H1 (cell line): ENCODE results near the gene ALK. TPM values are rescaled to one million over a fixed set of nuclear protein-coding genes. Genes with fewer than 3 reads are reported as not detected.

ENCODE experiments used
- CTCF ChIP-seq, 3 experiments: IDR thresholded peaks; 1 replicate in 2 of 3; 2 replicates in 1 of 3; pipeline versions ENCODE4 v1.5.1 to v1.6.1; 2011; ENCODE audit warnings: low read length in 3 of 3, mild to moderate bottlenecking in 3 of 3, inconsistent platforms in 2 of 3, low read depth in 1 of 3, moderate library complexity in 1 of 3; ENCODE audit not compliant: insufficient read depth in 1 of 3; ENCODE audit errors: control extremely low read depth in 1 of 3
- POU5F1 ChIP-seq: IDR thresholded peaks from 2 replicates; pipeline ENCODE4 v1.6.1; 2011; ENCODE audit warnings: low read depth, mild to moderate bottlenecking, low read length, moderate library complexity
- polyA plus RNA-seq, 7 experiments: library from polyadenylated mRNA; depleted of rRNA in 3 of 7; stranded (reverse) in 5 of 7; unstranded in 2 of 7; fragments of >200 nt in 5 of 7; fragments of 200-250 nt in 2 of 7; gene quantifications; 1 replicate in 5 of 7; 2 replicates in 1 of 7; 4 replicates in 1 of 7; pipeline versions ENCODE4 v1.2.1 to v1.2.3, GENCODE V29; 2011 to 2013; ENCODE audit warnings: missing spikeins in 2 of 7, mixed read lengths in 2 of 7
- total RNA-seq: library from RNA; stranded (reverse); fragmentation: NEBNext Ultra II Directional; extraction: Animal tissue kit (Norgen Biotek cat#: 25700); gene quantifications from 2 replicates; pipeline ENCODE4 v1.2.1, GENCODE V29; 2021

The ALK gene
- total and polyA plus RNA-seq, 2 of the 8 experiments (the other 6 are each of a cell fraction or from before 2014, with no cell fraction given) = 0.02 to 0.09 TPM

GRCh38 chr2:29477186-29477585 lies 444.2 kb downstream of the ALK start (continued):
- no peak for TF ChIP-seq CTCF (IDR thresholded peaks at IDR 0.05; ENCODE audit: control extremely low read depth in 1 of 3, insufficient read depth in 1 of 3, low read depth in 1 of 3, low read length in 3 of 3)
- TF ChIP-seq POU5F1 = no peak
- TF ChIP-seq, all 59 proteins: peak for 0
